Left hindlimb (tissue), 1 donor: Measurements from ENCODE around the gene NOTCH2.
A peak's percentile ranks its signal among the peaks of the same experiment; 100 is the strongest.

Experiments
- DNase-seq: peaks from one replicate; pipeline ENCODE4 v3.0.0-alpha.2; 2018

The NOTCH2 gene

GRCh38 chr1:119898981-119899720, 170.3 kb downstream of the NOTCH2 start:
- DNase-seq, result no peak

- no peak for DNase-seq
These were observed 170.9 kb downstream of the NOTCH2 start for GRCh38 chr1:119898530-119898929.

GRCh38 chr1:119896303-119896702, 173.2 kb downstream of the NOTCH2 start, which contains the start of gene ADAM30:
Gene ADAM30, minus strand, starts transcription at chr1:119896515. Its CDS starts 179 bp downstream, at chr1:119896336.
- DNase-seq, result no peak

- DNase-seq, result no peak
These were observed 174.4 kb downstream of the NOTCH2 start for GRCh38 chr1:119895102-119895501.

GRCh38 chr1:119893827-119894700, 175.4 kb downstream of the NOTCH2 start:
- DNase-seq, result no peak

GRCh38 chr1:119893238-119893791, 176.1 kb downstream of the NOTCH2 start:
- DNase-seq, result no peak

- no peak for DNase-seq
These were observed 178.1 kb downstream of the NOTCH2 start for GRCh38 chr1:119891386-119891785.

GRCh38 chr1:119888476-119888875, 181.0 kb downstream of the NOTCH2 start:
- no peak for DNase-seq

GRCh38 chr1:119887427-119887826, 182.0 kb downstream of the NOTCH2 start:
- DNase-seq, result no peak

GRCh38 chr1:119885903-119886783, 183.3 kb downstream of the NOTCH2 start:
- DNase-seq, result no peak

GRCh38 chr1:119884711-119885110, 184.8 kb downstream of the NOTCH2 start:
- DNase-seq, result no peak

- DNase-seq, result no peak
These were observed 185.6 kb downstream of the NOTCH2 start for GRCh38 chr1:119883826-119884225.

- no peak for DNase-seq
These were observed 187.1 kb downstream of the NOTCH2 start for GRCh38 chr1:119882132-119883049.

- DNase-seq, result no peak
These were observed 189.7 kb downstream of the NOTCH2 start for GRCh38 chr1:119879510-119880434.

- DNase-seq, result no peak
These were observed 191.3 kb downstream of the NOTCH2 start for GRCh38 chr1:119878171-119878570.

GRCh38 chr1:119874186-119874585, 195.3 kb downstream of the NOTCH2 start:
- no peak for DNase-seq

- DNase-seq, result peak; percentile 81
These were observed 196.1 kb downstream of the NOTCH2 start for GRCh38 chr1:119873135-119874015.

- no peak for DNase-seq
These were observed 197.6 kb downstream of the NOTCH2 start for GRCh38 chr1:119871881-119872280.

GRCh38 chr1:119870917-119871596, 198.4 kb downstream of the NOTCH2 start:
- peak; percentile 84 for DNase-seq
